Common myeloid progenitor, CD34-positive (primary cell): ENCODE data around the gene ZNF212.
A peak's percentile ranks its signal among the peaks of the same experiment; 100 is the strongest.

Source experiments
- CTCF ChIA-PET: fragments of 350-600 bp; sonication (Branson Sonifier 250); formaldehyde crosslinking; loops from one replicate; lab custom pipeline; 2021; ENCODE audit warnings: antibody characterized with exemption; lab: Charles Lee
- POLR2A ChIA-PET: fragments of 350-600 bp; sonication (Branson Sonifier 250); formaldehyde crosslinking; loops from one replicate; lab custom pipeline; 2021; ENCODE audit warnings: antibody characterized with exemption; lab: Charles Lee
- DNase-seq, 3 donors: peaks; one replicate each; pipeline versions ENCODE4 v3.0.0 to v3.0.0-alpha.2; 2013
- H3K27ac ChIP-seq, 2 experiments: 1 replicate in 1 of 2; 2 replicates in 1 of 2; pipeline ENCODE4 v1.7.0; 2013; ENCODE audit warnings: inconsistent platforms in 2 of 2, low read length in 2 of 2, mild to moderate bottlenecking in 2 of 2, low read depth in 1 of 2, moderate library complexity in 1 of 2; ENCODE audit not compliant: severe bottlenecking in 2 of 2, insufficient read depth in 1 of 2, poor library complexity in 1 of 2
- H3K27me3 ChIP-seq, 5 experiments: replicated peaks in 2 of 5; 1 replicate in 3 of 5; 2 replicates in 2 of 5; pipeline versions ENCODE4 v1.6.1 to v1.7.0; 2013; ENCODE audit warnings: low read length in 4 of 5, mild to moderate bottlenecking in 2 of 5, moderate library complexity in 2 of 5, inconsistent platforms in 1 of 5; ENCODE audit not compliant: insufficient read depth in 5 of 5, control insufficient read depth in 4 of 5
- H3K36me3 ChIP-seq, 4 experiments: 1 replicate in 2 of 4; 2 replicates in 2 of 4; pipeline versions ENCODE4 v1.6.1 to v1.7.0; 2013; ENCODE audit warnings: low read length in 3 of 4, control low read depth in 1 of 4, mild to moderate bottlenecking in 1 of 4; ENCODE audit not compliant: control insufficient read depth in 4 of 4, insufficient read depth in 4 of 4
- H3K4me1 ChIP-seq, 4 experiments: 1 replicate in 3 of 4; 2 replicates in 1 of 4; pipeline versions ENCODE4 v1.6.1 to v1.7.1; 2013; ENCODE audit warnings: low read length in 3 of 4, mild to moderate bottlenecking in 3 of 4, control low read depth in 1 of 4, inconsistent platforms in 1 of 4, moderate library complexity in 1 of 4; ENCODE audit not compliant: control insufficient read depth in 4 of 4, insufficient read depth in 4 of 4; ENCODE audit errors: control extremely low read depth in 1 of 4
- H3K4me3 ChIP-seq, 7 experiments: 1 replicate in 4 of 7; 2 replicates in 3 of 7; pipeline versions ENCODE4 v1.5.1 to v1.7.0; 2013; ENCODE audit warnings: mild to moderate bottlenecking in 7 of 7, low read length in 6 of 7, moderate library complexity in 6 of 7, inconsistent platforms in 2 of 7, low read depth in 2 of 7, control low read depth in 1 of 7; ENCODE audit not compliant: insufficient read depth in 4 of 7, control insufficient read depth in 1 of 7; ENCODE audit errors: extremely low read depth in 1 of 7
- H3K9me3 ChIP-seq, 5 experiments: 1 replicate in 4 of 5; 2 replicates in 1 of 5; pipeline versions ENCODE4 v1.6.1 to v1.7.1; 2013; ENCODE audit warnings: low read length in 4 of 5, mild to moderate bottlenecking in 2 of 5, inconsistent platforms in 1 of 5, low read depth in 1 of 5, moderate library complexity in 1 of 5; ENCODE audit not compliant: control insufficient read depth in 4 of 5, insufficient read depth in 2 of 5; ENCODE audit errors: control extremely low read depth in 1 of 5
- WGBS: methylation state at CpG from one replicate; pipeline ENCODE4 v1.1.5; 2013; ENCODE audit not compliant: insufficient coverage; 5-methylcytosine and 5-hydroxymethylcytosine counted together

ZNF212 gene

DNA sequence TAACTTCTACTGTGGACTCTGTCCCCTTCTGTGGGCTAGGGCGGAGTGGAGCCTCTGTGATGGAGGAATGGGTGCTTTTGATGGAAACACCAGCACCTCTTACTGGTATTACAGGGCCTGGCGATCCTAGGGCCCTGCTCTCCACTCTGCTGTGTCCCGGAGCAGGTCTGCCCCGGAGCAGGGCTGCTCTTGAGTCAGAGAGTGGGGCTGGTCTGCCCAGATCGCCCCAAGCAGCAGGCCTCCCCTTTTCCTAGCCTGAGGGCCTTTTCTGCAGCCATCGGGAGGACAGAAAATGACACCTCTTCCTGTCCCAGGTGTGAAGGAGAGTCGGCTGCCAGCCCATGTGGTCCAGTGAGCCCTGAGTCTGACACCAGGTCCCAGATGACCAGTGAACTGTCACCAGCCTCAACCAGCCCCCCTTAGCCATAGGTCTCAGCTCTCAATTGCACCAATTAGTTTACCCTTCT is 42.7 kb upstream of the ZNF212 start:
- no peak for DNase-seq
- ChIA-PET CTCF (interaction anchor here (1.0 to 2.3 kb wide), 5 partner anchors 8 to 71 kb away, joined by 3 to 14 read pairs (median 3); partner anchors contain the start of genes ZNF398 and ZNF425), POLR2A (no interaction called here)

DNA sequence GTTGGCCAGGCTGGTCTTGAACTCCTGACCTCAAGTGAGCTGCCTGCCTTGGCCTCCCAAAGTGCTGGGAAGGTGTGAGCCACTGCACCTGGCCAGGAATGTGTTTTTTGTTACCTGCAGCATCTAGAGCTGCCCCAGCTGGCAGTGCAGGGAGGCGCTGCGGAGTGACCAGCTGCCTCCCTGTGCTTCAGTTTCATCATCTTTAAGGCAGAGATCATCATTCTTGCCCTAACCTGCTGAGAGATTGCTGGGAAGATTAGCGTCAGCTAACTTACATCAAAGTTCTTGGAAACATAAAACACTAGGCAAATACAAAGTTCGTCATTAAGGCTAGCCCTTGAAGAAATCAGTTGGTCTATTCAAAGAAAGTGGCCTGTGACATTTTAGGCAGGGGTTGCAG is 41.8 kb upstream of the ZNF212 start:
- H3K4me1 ChIP-seq = peaks cover 7 to 26% (median 16%) of the 10 kb centered on the region in 4 experiments
- no peak for DNase-seq
- H3K4me3 ChIP-seq = no peak overlapping the region
- POLR2A ChIA-PET = no interaction called here
- H3K36me3 ChIP-seq = peaks cover 8 to 41% (median 34%) of the 10 kb centered on the region in 4 experiments
- CTCF ChIA-PET = interaction anchor here (0.9 to 1.3 kb wide), 4 partner anchors 12 to 125 kb away, joined by 3 read pairs; no protein-coding TSS in a partner anchor
- no peak overlapping the region for H3K27ac ChIP-seq
- H3K27me3 ChIP-seq = no peaks in the 10 kb centered on the region
- 81% methylated on average over 4 of the region's 4 CpGs for WGBS
- no peaks in the 10 kb centered on the region for H3K9me3 ChIP-seq

More for the DNA sequence above, 42.7 kb upstream of the ZNF212 start:
- Histone ChIP-seq H3K4me1 (peaks cover 7 to 27% (median 16%) of the 10 kb centered on the region in 4 experiments), H3K36me3 (peaks cover 8 to 36% (median 30%) of the 10 kb centered on the region in 4 experiments), H3K4me3 (peak overlapping the region in 6 of 7 experiments; percentile 25 to 96 (median 90)), H3K27ac (peak overlapping the region; percentile 42 to 88), H3K27me3 (no peaks in the 10 kb centered on the region), H3K9me3 (no peaks in the 10 kb centered on the region)
- 35% methylated on average over 7 of the region's 7 CpGs for WGBS

DNA sequence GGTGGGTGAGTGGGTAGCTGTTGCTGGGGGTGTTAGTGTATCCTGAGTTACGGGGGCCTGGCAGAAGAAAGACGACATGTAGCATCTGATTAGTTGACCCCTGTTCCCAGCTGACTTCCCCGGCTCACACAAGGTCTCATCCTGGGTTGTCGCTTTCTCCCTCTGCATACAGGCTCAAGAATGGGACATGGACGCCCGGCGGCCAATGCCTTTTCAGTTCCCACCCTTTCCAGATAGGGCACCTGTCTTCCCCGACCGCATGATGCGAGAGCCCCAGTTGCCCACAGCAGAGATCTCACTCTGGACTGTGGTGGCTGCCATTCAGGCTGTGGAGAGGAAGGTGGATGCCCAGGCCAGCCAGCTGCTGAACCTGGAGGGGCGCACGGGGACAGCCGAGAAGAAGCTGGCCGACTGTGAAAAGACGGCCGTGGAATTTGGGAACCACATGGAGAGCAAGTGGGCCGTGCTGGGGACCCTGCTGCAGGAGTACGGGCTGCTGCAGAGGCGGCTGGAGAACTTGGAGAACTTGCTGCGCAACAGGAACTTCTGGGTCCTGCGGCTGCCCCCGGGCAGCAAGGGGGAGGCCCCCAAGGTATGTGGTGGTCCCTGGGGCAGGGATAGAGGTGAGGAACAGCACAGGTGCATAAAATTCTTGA is 41.2 kb upstream of the ZNF212 start:
- DNase-seq = no peak
- POLR2A ChIA-PET = no interaction called here
- 95% methylated on average over 22 of the region's 22 CpGs for WGBS
- peaks cover 7 to 26% (median 16%) of the 10 kb centered on the region in 4 experiments for H3K4me1 ChIP-seq
- H3K27me3 ChIP-seq = no peaks in the 10 kb centered on the region
- no peak overlapping the region for H3K4me3 ChIP-seq
- H3K27ac ChIP-seq = no peak overlapping the region
- H3K9me3 ChIP-seq = no peaks in the 10 kb centered on the region
- CTCF ChIA-PET = interaction anchor here (0.9 to 1.0 kb wide), 2 partner anchors 11 to 126 kb away, joined by 3 read pairs; no protein-coding TSS in a partner anchor
- peaks cover 8 to 47% (median 40%) of the 10 kb centered on the region in 4 experiments for H3K36me3 ChIP-seq

DNA sequence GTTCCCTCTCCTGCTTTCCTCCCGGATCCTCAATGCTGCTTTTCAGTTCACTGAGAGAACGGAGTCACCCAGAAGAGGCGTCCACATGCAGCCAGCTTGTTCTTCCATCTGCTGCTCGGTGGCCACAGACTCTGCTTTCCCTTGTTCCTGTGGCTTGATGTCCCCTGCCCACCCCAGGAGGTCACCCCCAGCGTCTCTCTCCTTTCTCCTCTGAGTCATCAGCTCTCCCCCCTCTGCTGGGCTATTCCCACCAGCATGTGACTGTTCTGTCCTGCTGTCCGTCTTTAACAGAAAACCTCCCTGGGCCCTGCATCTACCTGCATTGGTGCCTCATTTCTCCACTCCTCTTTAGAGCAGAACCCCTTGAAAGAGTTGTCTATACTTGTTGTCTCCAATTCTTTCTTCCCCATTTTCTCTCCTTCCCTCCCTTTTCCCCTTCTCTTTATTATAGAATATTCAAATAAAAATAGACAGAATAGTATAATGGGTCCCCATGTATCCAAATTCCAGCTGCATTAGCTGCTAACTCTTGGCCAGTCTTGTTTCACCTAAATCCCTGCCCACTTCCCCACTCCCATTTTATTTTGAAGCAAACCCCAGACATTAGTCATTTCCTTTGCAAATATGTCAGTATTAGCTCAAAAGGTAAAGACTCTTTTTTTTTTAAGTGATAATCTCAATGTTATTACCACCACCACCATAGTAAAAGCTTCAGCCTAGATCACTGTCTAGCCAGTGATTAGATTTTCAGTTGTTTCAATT is 40.0 kb upstream of the ZNF212 start:
- DNase-seq = no peak
- peaks cover 11 to 58% (median 49%) of the 10 kb centered on the region in 4 experiments for H3K36me3 ChIP-seq
- POLR2A ChIA-PET = no interaction called here
- no peak overlapping the region for H3K4me3 ChIP-seq
- CTCF ChIA-PET = interaction anchor here (1.2 kb wide), 1 partner anchor 15 kb away, joined by 4 read pairs; no protein-coding TSS in a partner anchor
- no peaks in the 10 kb centered on the region for H3K9me3 ChIP-seq
- H3K4me1 ChIP-seq = peaks cover 7 to 26% (median 16%) of the 10 kb centered on the region in 4 experiments
- H3K27ac ChIP-seq = no peak overlapping the region
- 100% methylated on average over 6 of the region's 6 CpGs for WGBS
- no peaks in the 10 kb centered on the region for H3K27me3 ChIP-seq

DNA sequence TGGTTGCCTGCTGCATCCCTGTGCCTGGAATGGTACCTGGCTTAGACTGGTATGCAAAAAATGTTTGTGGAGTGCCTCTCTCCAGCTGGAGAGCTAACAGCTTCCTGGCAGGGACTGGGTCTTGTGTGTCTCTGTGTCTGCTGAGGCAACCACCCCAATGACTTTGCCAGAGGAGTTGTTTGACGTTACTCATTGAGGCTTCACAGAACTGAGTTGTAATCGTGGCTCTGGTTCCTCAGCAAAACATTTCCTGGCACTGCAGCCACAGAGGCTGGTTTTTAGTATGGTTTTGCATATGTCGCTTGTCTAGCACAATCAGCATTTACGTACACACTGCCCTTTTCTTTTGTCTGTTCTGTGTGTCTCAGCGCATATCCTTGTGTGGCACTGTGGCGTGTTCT is 36.6 kb upstream of the ZNF212 start:
- Histone ChIP-seq H3K27ac (no peak overlapping the region), H3K36me3 (peaks cover 12 to 84% (median 75%) of the 10 kb centered on the region in 4 experiments), H3K4me1 (peaks cover 0 to 3% (median 0%) of the 10 kb centered on the region in 4 experiments), H3K4me3 (no peak overlapping the region), H3K27me3 (no peaks in the 10 kb centered on the region), H3K9me3 (no peaks in the 10 kb centered on the region)
- POLR2A ChIA-PET = no interaction called here
- 90% methylated on average over 2 of the region's 6 CpGs for WGBS
- DNase-seq = no peak
- CTCF ChIA-PET = interaction anchor here (0.9 to 4.3 kb wide), 2 partner anchors 7 to 10 kb away, joined by 3 to 14 read pairs; partner anchors contain the start of gene ZNF282

DNA sequence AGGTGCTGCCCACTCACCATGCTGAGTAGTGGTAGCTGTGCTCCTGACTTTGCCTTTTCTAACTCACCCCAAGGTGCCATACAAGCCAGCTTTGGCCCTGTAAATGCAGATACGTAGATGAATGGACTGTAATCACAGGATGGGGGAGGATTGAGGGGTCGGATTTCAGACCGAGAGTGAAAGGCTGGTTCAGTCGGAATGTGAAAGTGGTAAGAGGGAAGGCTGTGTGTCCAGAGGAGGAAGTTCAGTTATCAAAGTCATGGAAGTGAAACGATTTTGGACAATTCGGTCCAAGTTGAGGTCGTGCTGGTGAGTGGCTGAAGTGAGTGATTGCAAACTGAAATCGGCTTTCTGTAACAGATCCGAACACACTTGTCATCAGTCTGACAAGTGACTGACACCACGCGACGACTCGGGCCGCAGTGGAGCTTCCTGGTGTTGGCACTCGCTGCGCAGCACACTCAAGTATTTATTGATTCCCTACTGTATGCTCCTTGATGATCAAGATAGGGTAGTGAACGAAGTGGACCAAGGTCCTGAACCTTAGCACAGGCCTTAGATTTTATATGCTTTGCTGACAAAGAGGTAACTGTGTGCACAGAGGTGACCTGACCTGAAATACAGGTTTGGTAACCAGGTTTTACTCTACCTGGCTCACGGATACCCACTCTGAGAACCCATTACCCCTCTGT is 33.6 kb upstream of the ZNF212 start:
- Histone ChIP-seq H3K4me3 (no peak overlapping the region), H3K9me3 (no peaks in the 10 kb centered on the region), H3K27ac (no peak overlapping the region), H3K27me3 (no peaks in the 10 kb centered on the region), H3K36me3 (peaks cover 12 to 84% (median 70%) of the 10 kb centered on the region in 4 experiments), H3K4me1 (no peaks in the 10 kb centered on the region)
- WGBS = 94% methylated on average over 17 of the region's 18 CpGs
- CTCF ChIA-PET = interaction anchor here (1.0 to 4.3 kb wide), 2 partner anchors 10 to 13 kb away, joined by 3 to 14 read pairs; partner anchors contain the start of gene ZNF282
- DNase-seq = no peak
- POLR2A ChIA-PET = no interaction called here
